Neural progenitor cell (in vitro differentiated cells): ENCODE results near the gene RBM17. TPM values are rescaled to one million over a fixed set of nuclear protein-coding genes. Genes with fewer than 3 reads are reported as not detected.

Experiments
- DNase-seq: peaks from one replicate; pipeline ENCODE4 v3.0.0-alpha.2; 2016; ENCODE audit warnings: low spot score
- H2AFZ ChIP-seq: fragments of 200-600 bp; sonication (generic); replicated peaks from 2 replicates; pipeline ENCODE4 v1.6.1; 2016; ENCODE audit warnings: antibody characterized with exemption
- H3F3A ChIP-seq: fragments of 200-600 bp; sonication (generic); 2 replicates; pipeline ENCODE4 v1.6.1; 2016; ENCODE audit warnings: antibody characterized with exemption, low read depth
- H3K27ac ChIP-seq: fragments of 200-600 bp; sonication (generic); 2 replicates; pipeline ENCODE4 v1.5.1; 2016; ENCODE audit warnings: mild to moderate bottlenecking
- H3K27me3 ChIP-seq: fragments of 200-600 bp; sonication (generic); 2 replicates; pipeline ENCODE4 v1.6.1; 2016; ENCODE audit warnings: mild to moderate bottlenecking, moderate library complexity
- H3K36me3 ChIP-seq: fragments of 200-600 bp; sonication (generic); 2 replicates; pipeline ENCODE4 v1.5.1; 2016
- H3K4me1 ChIP-seq: fragments of 200-600 bp; sonication (generic); 2 replicates; pipeline ENCODE4 v1.6.1; 2016; ENCODE audit warnings: mixed run types
- H3K4me2 ChIP-seq: fragments of 200-600 bp; sonication (generic); 2 replicates; pipeline ENCODE4 v1.6.1; 2016
- H3K4me3 ChIP-seq: fragments of 200-600 bp; sonication (generic); 2 replicates; pipeline ENCODE4 v1.5.1; 2016
- H3K79me2 ChIP-seq: fragments of 200-600 bp; sonication (generic); 2 replicates; pipeline ENCODE4 v1.6.1; 2016; ENCODE audit warnings: low read depth
- H3K9ac ChIP-seq: fragments of 200-600 bp; sonication (generic); 2 replicates; pipeline ENCODE4 v1.6.1; 2016
- H3K9me3 ChIP-seq: fragments of 200-600 bp; sonication (generic); 2 replicates; pipeline ENCODE4 v1.5.1; 2016; ENCODE audit warnings: low read depth
- H4K20me1 ChIP-seq: fragments of 200-600 bp; sonication (generic); 2 replicates; pipeline ENCODE4 v1.6.1; 2016; ENCODE audit warnings: low read depth
- H3K27ac Mint-ChIP-seq: 3 replicates; pipeline ENCODE4 v1.8.0; 2021; ENCODE audit warnings: mixed read lengths
- H3K27me3 Mint-ChIP-seq: 2 replicates; pipeline ENCODE4 v1.8.0; 2022; ENCODE audit warnings: low read depth, mild to moderate bottlenecking, inconsistent platforms, moderate library complexity, mixed read lengths; ENCODE audit not compliant: insufficient read depth
- H3K36me3 Mint-ChIP-seq: 3 replicates; pipeline ENCODE4 v1.8.0; 2021; ENCODE audit warnings: mixed read lengths
- H3K4me1 Mint-ChIP-seq: 3 replicates; pipeline ENCODE4 v1.8.0; 2021; ENCODE audit warnings: mixed read lengths
- H3K4me3 Mint-ChIP-seq: 3 replicates; pipeline ENCODE4 v1.8.0; 2021; ENCODE audit warnings: mild to moderate bottlenecking, moderate library complexity, mixed read lengths
- H3K9me3 Mint-ChIP-seq: 3 replicates; pipeline ENCODE4 v1.8.0; 2020; ENCODE audit warnings: mixed read lengths
- CTCF ChIP-seq: fragments of 200-600 bp; sonication (generic); IDR thresholded peaks from 2 replicates; pipeline ENCODE4 v1.5.1; 2017; ENCODE audit warnings: antibody characterized with exemption, mild to moderate bottlenecking
- EZH2 ChIP-seq: fragments of 200-600 bp; sonication (generic); IDR thresholded peaks from 2 replicates; pipeline ENCODE4 v1.6.1; 2017; ENCODE audit warnings: antibody characterized with exemption, mild to moderate bottlenecking, moderate library complexity
- EZH2phosphoT487 ChIP-seq: fragments of 200-600 bp; sonication (generic); IDR thresholded peaks from 2 replicates; pipeline ENCODE4 v1.6.1; 2017; ENCODE audit warnings: antibody characterized with exemption
- total RNA-seq: library from RNA; depleted of rRNA; stranded (reverse); fragments of >200 nt; gene quantifications from 2 replicates; pipeline ENCODE4 v1.2.3, GENCODE V29; 2015; ENCODE audit warnings: low replicate concordance

The RBM17 gene
- total RNA-seq, 1 donor from 2014 or later: 73.6 TPM

DNA sequence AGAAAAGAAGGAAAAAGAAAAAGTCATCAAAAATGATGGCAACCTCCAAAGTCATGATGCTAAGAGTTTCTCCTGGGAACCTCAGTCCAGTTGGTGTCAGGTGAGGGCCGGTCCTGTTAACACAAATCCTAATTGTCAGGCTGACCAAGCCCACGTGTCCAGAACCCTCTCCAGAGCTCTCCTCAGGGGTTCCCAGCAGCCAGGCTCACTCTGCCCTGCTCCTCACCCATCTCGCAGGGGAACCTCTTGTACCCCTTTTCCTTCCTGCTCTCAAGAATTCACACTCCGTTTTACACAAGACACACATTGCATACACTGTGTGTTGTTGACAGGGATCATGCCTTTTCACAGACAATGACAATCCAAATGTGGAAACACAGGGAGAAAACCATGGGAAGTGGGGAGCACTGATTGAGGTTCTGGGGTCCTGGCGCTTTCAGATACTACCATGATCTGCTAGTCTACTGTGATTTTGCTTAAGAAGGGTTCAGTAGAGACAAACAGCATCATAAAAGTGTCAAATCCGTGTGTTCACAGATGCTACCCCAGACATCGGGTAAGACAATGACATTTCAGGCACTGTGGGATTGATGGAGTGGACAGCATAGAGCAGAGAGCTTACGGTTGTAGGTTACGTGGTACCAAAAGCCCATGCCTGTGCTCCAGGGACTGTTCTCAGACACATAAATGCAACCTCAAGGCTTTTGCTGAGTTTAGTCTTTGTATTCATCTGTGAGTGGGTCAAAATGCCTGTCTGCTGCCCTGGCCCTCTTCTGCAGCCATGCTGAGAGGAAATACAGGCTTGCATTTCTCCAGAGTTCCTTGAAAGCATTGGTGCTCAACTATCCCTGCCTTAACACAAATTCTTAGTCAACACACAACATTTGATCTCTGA lies 42.7 kb upstream of the RBM17 start:
- no peak overlapping the region for H3K4me3 ChIP-seq
- H3F3A ChIP-seq: no peaks in the 10 kb centered on the region
- peaks cover 7% of the 10 kb centered on the region for H3K27me3 Mint-ChIP-seq

DNA sequence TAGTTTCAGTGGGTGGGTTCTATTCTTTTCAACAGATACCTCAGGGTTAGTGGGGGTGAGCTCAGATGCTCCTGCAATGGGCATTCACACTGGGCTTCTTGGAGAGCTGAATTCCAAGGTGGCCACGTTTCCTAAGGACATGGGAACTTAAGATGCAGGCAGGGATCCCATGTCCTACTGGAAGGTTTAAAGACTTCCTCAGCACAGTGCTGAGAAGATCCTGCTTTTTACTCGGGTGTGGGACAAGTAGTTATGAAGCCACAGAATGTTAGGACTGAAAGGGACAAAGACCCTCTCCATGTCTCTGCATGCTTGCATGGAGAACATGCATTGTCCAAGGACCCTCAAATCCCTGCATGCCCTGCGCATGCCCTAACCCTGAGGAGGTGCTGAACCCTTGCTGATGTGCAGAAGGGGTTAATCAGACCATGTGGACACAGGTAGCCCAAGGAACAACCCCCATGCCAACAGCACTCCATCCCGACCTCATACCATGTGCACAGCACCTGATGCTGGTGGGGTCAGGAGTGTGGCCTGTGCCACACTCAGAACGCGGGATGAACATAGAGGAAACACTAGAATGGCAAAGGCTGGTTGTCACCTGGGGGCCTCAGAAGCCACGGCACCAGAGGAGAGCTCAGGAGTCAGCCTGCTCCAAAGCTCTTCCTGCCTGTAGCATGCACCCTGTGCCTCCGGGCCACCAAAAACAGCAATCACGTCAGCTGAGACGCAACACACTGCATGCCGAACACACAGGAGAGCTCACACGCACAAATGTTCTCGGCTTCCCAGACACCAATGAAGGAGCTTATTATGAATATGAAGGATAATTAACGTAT lies 41.8 kb upstream of the RBM17 start:
- H3K27ac Mint-ChIP-seq: no peak overlapping the region
- Histone ChIP-seq H3K4me3 (no peak overlapping the region), H4K20me1 (no peaks in the 10 kb centered on the region), H3K9ac (no peak overlapping the region), H3K79me2 (no peaks in the 10 kb centered on the region), H3K27me3 (no peaks in the 10 kb centered on the region), H3K4me2 (no peak overlapping the region), H3K36me3 (no peaks in the 10 kb centered on the region), H2AFZ (no peak overlapping the region), H3K4me1 (no peaks in the 10 kb centered on the region), H3K27ac (no peak overlapping the region), H3F3A (no peaks in the 10 kb centered on the region), H3K9me3 (no peaks in the 10 kb centered on the region)
- peaks cover 7% of the 10 kb centered on the region for H3K27me3 Mint-ChIP-seq
- peaks cover 6% of the 10 kb centered on the region for H3K4me1 Mint-ChIP-seq
- peak overlapping the region; percentile 7 for H3K4me3 Mint-ChIP-seq
- H3K36me3 Mint-ChIP-seq: no peaks in the 10 kb centered on the region
- H3K9me3 Mint-ChIP-seq: no peaks in the 10 kb centered on the region
- no peak for DNase-seq
- no peak for TF ChIP-seq EZH2phosphoT487

More for the DNA sequence above, 42.7 kb upstream of the RBM17 start:
- no peak overlapping the region for H3K4me2 ChIP-seq
- H4K20me1 ChIP-seq: no peaks in the 10 kb centered on the region
- H2AFZ ChIP-seq: no peak overlapping the region
- DNase-seq: no peak
- Mint-ChIP-seq H3K27ac (no peak overlapping the region), H3K9me3 (no peaks in the 10 kb centered on the region), H3K4me1 (peaks cover 6% of the 10 kb centered on the region), H3K36me3 (no peaks in the 10 kb centered on the region), H3K4me3 (peak overlapping the region; percentile 7)
- H3K9ac ChIP-seq: no peak overlapping the region
- H3K36me3 ChIP-seq: no peaks in the 10 kb centered on the region
- H3K27me3 ChIP-seq: no peaks in the 10 kb centered on the region
- H3K27ac ChIP-seq: no peak overlapping the region
- H3K4me1 ChIP-seq: no peaks in the 10 kb centered on the region
- H3K79me2 ChIP-seq: no peaks in the 10 kb centered on the region
- TF ChIP-seq EZH2 (no peak), EZH2phosphoT487 (no peak), CTCF (no peak)
- no peaks in the 10 kb centered on the region for H3K9me3 ChIP-seq

DNA sequence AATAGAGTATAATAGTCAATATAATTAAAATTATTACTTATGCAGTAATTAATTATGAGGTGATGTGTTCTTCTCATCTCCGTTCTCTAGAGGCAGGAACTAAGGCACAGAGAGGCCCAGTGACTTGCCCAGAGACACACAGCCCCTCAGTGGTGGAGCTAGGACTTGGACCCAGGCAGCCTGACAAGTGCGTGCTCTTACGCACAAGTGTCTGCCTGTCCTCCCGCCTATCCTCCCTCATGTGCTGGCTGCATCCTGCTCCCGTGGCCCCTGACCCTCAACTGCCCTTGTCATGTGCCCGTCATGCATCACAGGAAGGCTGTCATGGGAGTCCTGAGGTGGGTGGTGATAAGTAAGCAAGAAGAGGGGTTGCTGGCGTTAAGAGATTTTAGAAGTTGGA lies 41.0 kb upstream of the RBM17 start:
- Mint-ChIP-seq H3K36me3 (no peaks in the 10 kb centered on the region), H3K27me3 (peaks cover 7% of the 10 kb centered on the region), H3K4me1 (peaks cover 6% of the 10 kb centered on the region), H3K27ac (no peak overlapping the region), H3K4me3 (no peak overlapping the region), H3K9me3 (no peaks in the 10 kb centered on the region)
- Histone ChIP-seq H3K9me3 (no peaks in the 10 kb centered on the region), H3K4me1 (no peaks in the 10 kb centered on the region), H3K27me3 (no peaks in the 10 kb centered on the region), H2AFZ (no peak overlapping the region), H3F3A (no peaks in the 10 kb centered on the region), H3K4me2 (no peak overlapping the region), H3K79me2 (no peaks in the 10 kb centered on the region), H3K27ac (no peak overlapping the region), H3K4me3 (no peak overlapping the region), H3K36me3 (no peaks in the 10 kb centered on the region), H3K9ac (no peak overlapping the region), H4K20me1 (no peaks in the 10 kb centered on the region)
- DNase-seq: no peak
- no peak for TF ChIP-seq EZH2
- TF ChIP-seq CTCF: no peak
- TF ChIP-seq EZH2phosphoT487: no peak
